HG03045 (cell line): ENCODE results near the gene BOK.

ENCODE experiments used
- ATAC-seq: cut with Tn5 transposase; IDR thresholded peaks from one replicate; pipeline ENCODE4 v1.9.1; 2021; ENCODE audit warnings: mild to moderate bottlenecking, moderate library complexity; ENCODE audit not compliant: unreplicated experiment

Gene BOK

GRCh38 chr2:241538838-241539615, 19.5 kb upstream of the BOK start:
- ATAC-seq: no peak

DNA sequence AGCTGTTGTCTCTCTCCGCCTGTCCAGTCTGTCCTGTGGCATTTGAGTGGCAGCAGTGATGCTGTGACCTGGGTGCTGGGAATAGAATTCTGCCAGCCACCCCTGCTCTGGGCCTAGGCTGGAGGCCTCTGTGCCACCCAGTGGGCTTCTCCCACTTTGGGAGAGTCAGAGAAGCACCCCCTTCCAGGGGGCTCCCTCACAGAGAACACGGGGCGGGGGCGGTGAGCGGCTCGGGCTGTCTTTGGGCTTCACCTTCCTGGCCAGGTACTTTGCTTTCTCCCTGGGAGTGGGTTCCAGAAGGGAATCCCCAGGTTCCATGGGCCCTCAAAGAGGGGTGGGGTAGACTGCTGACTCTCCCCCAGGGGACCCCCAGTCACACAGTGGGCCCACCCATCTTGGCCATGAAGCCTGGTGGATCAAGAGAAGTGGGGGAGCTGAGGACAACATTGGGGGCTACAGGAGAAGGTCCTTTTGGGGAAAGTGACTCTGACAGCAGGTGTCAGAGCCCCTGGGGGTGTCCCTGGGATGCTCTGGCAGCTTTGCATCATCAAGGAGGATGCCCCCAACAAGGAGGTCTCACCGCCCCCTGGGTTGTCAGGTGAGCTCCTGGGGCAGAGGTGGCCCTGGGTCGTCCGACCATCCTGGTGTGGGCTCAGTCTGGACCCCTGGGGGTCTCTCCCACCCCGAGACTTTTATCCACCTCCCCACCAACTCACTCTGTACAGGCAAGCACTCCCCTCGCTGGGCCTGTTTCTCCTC, 18.8 kb upstream of the BOK start:
- ATAC-seq: no peak

GRCh38 chr2:241540401-241540770, 18.2 kb upstream of the BOK start:
- no peak for ATAC-seq

- ATAC-seq: no peak
Observed at GRCh38 chr2:241540771-241541561, 17.6 kb upstream of the BOK start.

GRCh38 chr2:241541564-241542277, 16.8 kb upstream of the BOK start:
- ATAC-seq: no peak

- ATAC-seq: no peak
Observed at GRCh38 chr2:241542278-241542605, 16.3 kb upstream of the BOK start.

DNA sequence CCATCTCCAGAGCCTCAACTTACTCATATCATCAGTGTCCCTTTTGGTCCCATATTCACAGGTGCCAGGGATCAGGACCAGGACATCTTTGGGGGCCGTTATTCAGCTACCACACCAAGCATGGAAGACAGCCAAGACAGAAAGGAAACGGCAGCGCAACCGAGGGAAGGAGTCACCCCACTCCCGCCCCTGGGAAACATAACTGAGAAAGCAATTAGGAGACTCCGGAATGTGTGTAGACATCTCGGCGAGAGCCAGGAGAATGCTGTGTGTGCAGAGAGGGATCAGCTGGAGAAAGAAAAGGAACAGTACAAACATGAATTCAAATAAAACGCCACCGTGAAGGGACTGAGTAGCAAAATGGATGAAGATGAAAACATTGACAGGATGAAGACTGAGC, 13.4 kb upstream of the BOK start:
- no peak for ATAC-seq

GRCh38 chr2:241545523-241546473, 12.7 kb upstream of the BOK start:
- no peak for ATAC-seq

DNA sequence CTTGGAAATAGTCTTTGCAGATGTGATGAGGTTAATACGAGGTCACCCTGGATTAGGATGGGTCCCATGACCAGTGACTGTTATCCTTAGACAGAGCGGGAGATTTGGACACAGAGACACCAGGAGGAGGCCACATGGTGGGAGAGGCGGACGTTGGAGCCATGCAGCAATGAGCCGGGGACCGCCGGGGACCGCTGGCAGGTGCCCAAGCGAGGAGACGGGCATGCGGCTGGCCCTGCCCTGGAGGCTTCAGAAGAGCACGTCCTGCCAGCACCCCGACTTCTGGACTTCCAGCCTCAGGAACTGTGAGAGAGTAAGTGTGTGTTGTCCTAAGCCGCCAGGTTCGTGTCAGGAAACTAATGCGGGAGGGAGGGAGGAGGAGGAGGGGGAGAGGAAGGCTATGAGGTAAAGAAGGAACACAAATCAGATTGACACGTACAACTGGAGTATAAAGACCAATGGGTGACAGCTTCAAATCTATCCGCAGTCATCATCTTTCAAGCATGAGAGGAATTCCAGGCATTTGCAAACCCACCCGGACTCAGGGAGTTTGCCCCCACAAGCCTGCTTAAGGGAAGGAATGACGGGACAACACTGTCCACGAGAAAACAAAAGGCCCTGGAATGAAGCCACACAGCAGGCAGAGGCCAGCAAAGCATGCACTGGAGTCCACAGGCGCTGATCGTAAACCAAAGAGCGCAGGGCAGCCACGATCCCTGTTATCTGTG, 11.6 kb upstream of the BOK start:
- no peak for ATAC-seq

DNA sequence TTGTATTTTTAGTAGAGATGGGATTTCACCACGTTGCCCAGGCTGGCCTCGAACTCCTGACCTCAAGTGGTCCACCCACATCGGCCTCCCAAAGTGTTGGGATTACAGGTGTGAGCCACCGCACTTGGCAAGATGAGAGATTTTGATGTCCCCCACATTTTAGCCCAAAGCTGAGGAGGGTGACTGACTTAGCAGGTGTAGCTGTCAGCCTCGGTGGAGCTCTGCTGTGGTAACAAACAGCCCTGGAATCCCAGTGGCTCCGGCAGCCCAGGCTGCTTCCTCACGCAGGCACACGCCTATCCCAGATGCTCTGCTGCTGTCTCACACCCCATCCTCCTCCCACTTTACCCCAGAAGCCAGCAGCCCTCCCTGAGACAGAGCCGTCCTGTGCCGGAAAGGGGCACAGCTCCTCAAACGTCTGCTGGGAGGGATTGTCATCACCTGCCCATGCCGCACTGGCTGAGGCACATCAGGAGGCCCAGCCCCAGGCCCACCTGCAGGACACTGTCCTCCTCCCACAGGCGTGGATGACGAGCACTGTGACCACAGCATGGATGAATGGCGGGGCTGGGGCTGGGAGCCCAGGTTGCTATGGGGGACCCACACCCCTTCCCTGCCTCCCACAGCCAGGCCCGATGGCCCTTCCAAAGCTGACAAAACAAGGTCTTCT, 10.6 kb upstream of the BOK start:
- no peak for ATAC-seq

DNA sequence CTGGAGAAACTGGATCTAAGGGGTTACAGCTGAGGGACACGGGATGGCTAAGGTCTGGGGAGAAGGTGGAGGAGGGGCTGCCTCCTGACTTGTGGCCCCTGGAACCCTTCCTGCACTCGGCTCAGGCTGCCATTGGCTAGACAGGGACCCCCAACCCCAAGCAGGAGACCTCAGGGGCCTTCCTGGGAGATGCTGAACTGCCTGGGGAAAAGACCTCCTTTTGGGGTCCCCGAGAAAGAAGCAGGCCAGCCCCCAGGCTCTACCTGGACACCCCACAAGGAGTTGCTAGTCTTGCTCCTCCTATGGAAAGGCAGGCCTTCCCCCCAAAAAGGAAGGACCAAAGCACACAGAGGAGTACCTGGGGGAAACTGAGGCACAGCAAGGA, 10.1 kb upstream of the BOK start:
- no peak for ATAC-seq

- ATAC-seq: no peak
Observed at GRCh38 chr2:241550616-241551580, 7.6 kb upstream of the BOK start.

GRCh38 chr2:241551599-241551997, 6.9 kb upstream of the BOK start:
- ATAC-seq: no peak

- ATAC-seq: no peak
Observed at GRCh38 chr2:241551998-241552737, 6.4 kb upstream of the BOK start.

- ATAC-seq: no peak
Observed at GRCh38 chr2:241553512-241553830, 5.1 kb upstream of the BOK start.

DNA sequence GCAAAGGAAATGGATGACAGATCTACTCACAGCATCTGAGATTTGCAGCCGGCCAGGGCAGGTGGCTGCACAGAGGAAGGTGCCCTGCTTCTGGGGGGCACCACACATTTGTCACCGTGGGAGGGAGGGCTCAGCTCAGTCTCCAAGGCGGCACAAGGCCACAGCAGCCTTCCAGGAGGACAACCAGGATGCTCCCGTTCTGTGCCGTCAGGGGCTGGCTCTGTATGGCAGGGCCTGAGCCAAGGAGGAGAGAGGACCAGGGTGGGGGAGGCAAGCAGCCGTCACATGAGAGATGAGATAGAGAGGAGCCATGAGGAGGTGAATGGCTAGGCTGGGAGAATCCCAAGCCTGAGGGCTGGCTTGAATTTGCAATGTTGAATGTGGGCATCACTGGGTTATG, 4.6 kb upstream of the BOK start:
- no peak for ATAC-seq

DNA sequence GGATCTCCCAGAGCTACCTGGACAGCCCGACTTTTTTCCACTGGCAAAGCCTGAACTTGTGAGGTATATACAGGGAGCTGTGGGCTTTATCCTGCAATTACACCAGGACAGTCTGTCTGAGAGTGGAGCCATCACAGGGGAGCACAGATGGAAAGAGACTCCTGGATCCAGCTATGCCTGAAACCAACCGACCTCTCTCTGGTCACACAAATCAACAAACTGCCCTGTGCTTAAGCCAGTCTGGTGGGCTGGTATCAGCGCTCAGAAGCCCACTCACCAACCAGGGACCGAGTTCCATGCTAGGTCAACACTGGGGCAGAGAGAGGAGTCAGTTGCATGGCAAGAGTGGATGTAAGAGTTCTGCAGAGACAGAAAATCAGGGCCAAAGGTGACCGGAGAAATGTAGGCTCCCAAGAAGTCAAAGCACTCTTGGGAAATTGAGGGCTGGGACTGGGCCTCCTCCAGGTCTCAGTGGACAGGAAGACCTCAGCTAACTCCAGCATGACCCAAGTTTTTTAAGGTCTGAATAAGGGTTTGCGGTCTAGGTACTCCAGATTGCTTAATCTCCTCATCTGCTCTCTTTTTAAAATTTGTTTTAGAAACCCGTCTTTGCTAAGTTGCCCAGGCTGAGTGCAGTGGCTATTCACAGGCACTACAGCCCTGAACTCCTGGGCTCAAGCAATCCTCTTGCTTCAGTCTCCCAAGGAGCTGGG, 3.8 kb upstream of the BOK start:
- no peak for ATAC-seq
